HAP-1 (cell line): ENCODE data around the gene INVS.
"Not testable (repeated sequence)": the region's sequence is repeated elsewhere in the genome, so short reads cannot be mapped to it uniquely, and the experiment has no call there.

Source experiments
- DNase-seq, 2 experiments: peaks; one replicate each; pipeline ENCODE4 v3.0.0-alpha.2; 2016 to 2020; ENCODE audit warnings: low spot score in 2 of 2
- H3K27me3 ChIP-seq: fragments of 250-450 bp; sonication (Bioruptor Pico); 2 replicates; pipeline ENCODE4 v1.5.1; 2020; ENCODE audit warnings: low read depth, mild to moderate bottlenecking, moderate library complexity
- H3K36me3 ChIP-seq: fragments of 250-450 bp; sonication (Bioruptor Pico); replicated peaks from 2 replicates; pipeline ENCODE4 v1.5.1; 2020; ENCODE audit warnings: mild to moderate bottlenecking
- H3K4me1 ChIP-seq: fragments of 250-450 bp; sonication (Bioruptor Pico); 2 replicates; pipeline ENCODE4 v1.5.1; 2020; ENCODE audit warnings: mild to moderate bottlenecking
- H3K4me3 ChIP-seq: fragments of 250-450 bp; sonication (Bioruptor Pico); 2 replicates; pipeline ENCODE4 v1.5.1; 2020; ENCODE audit warnings: mild to moderate bottlenecking, moderate library complexity
- H3K9me3 ChIP-seq: fragments of 250-450 bp; sonication (Bioruptor Pico); 2 replicates; pipeline ENCODE4 v1.5.1; 2020; ENCODE audit warnings: mild to moderate bottlenecking, moderate library complexity
- in situ Hi-C: fragments of 300-500 bp; cut with MboI; formaldehyde crosslinking; loops from 3 replicates; pipeline ENCODE4 v1.14.3; 2020; ENCODE audit warnings: low sequenced_read_pairs, inconsistent platforms, mixed read lengths

The INVS gene, protein sequence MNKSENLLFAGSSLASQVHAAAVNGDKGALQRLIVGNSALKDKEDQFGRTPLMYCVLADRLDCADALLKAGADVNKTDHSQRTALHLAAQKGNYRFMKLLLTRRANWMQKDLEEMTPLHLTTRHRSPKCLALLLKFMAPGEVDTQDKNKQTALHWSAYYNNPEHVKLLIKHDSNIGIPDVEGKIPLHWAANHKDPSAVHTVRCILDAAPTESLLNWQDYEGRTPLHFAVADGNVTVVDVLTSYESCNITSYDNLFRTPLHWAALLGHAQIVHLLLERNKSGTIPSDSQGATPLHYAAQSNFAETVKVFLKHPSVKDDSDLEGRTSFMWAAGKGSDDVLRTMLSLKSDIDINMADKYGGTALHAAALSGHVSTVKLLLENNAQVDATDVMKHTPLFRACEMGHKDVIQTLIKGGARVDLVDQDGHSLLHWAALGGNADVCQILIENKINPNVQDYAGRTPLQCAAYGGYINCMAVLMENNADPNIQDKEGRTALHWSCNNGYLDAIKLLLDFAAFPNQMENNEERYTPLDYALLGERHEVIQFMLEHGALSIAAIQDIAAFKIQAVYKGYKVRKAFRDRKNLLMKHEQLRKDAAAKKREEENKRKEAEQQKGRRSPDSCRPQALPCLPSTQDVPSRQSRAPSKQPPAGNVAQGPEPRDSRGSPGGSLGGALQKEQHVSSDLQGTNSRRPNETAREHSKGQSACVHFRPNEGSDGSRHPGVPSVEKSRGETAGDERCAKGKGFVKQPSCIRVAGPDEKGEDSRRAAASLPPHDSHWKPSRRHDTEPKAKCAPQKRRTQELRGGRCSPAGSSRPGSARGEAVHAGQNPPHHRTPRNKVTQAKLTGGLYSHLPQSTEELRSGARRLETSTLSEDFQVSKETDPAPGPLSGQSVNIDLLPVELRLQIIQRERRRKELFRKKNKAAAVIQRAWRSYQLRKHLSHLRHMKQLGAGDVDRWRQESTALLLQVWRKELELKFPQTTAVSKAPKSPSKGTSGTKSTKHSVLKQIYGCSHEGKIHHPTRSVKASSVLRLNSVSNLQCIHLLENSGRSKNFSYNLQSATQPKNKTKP

DNA sequence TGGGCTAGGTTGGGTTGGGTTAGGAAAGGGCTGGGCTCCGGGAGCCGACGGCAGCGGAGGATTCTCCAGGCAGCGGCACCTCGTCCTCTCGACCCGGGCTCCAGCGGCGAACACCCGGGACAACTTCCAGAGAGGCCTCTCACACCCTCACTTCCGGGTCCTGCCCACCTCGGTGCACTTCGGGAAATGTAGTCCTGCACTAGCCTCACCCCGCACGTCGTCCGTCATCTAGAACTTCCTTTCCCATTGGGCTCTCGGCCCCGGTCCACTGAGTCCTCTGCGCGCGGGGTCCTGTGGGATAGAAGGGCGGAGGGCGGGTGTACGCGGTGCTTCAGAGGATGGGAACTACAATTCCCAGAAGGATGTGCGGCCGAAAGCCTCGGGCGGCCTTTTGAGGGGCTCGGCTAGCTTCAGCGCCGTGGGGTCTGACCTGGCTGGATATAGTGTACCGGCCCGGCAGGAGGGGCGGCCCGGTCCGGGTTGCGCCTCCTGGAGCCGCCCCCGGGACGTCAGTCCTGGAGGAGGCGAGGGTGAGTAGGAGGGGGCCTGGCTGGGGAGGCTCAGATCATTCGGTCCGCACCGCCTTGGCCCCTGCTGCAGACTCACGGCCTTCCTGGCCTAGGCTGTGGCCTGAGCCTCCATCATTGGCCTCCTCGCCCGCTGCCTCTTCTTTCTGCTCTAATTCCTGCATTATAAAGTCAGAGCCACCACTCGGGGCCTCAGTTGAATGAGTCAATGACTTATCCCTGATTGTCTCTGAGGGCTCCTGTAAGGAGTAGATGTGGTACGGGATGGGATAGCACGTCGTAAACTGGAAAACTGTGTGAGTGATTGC, at the start of gene INVS, which contains the start of gene ERP44:
TSS of gene INVS (plus strand) at position 357 of the 835 bp plus-strand sequence. CDS start 5,279 bp downstream, outside the sequence.
TSS of gene ERP44 (minus strand) at position 114 of the 835 bp plus-strand sequence. CDS start 160 bp downstream, outside the sequence.
- Histone ChIP-seq H3K4me1 (peaks cover 16% of the 10 kb centered on the region), H3K9me3 (no peaks in the 10 kb centered on the region), H3K27me3 (no peaks in the 10 kb centered on the region), H3K36me3 (peaks cover 4% of the 10 kb centered on the region), H3K4me3 (peak within 1 kb of the TSS; percentile 97)
- DNase-seq = peak; percentile 98 to 99
- in situ Hi-C loops = no loop called here

DNA sequence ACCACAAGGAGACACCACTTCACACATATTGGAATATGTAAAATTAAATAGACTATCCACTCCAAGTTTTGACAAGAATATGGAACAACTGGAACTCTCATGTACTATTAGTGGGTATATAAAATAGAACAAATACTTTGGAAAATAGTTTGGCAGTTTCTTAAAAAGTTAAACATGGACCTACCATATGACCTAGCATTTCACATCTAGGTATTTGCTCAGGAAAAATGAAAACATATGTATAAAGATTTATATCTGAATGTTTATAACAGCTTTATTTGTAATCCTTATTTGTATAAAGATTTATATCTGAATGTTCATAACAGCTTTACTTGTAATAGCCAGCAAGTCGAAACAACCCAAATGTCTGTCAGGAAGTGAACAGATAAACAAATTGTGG, 49.5 kb upstream of the INVS start:
- H3K9me3 ChIP-seq = no peaks in the 10 kb centered on the region
- DNase-seq = no peak
- H3K27me3 ChIP-seq = no peaks in the 10 kb centered on the region
- peaks cover 8% of the 10 kb centered on the region for H3K36me3 ChIP-seq
- H3K4me1 ChIP-seq = no peaks in the 10 kb centered on the region; the same call in 1 of the 2 replicates
- H3K4me3 ChIP-seq = no peak overlapping the region
- in situ Hi-C loops = no loop called here

DNA sequence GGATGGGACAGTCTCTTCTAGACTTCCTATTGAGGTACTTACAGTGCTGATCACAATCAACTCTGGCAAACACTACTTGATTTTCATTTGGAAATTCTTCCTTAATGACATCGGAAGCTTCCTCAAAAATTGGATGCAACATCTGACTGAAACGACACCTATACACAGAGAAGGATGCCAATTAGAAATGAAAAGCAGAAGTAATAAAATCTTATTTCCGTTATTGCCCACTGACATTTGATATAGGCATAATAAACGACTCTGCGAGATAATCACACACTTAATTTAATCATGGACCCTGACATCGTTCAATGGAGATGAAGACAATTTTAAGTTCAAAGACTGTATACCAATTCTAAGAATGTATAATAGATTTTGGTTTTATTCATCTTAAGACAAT, 46.7 kb upstream of the INVS start:
- Histone ChIP-seq H3K4me1 (no peaks in the 10 kb centered on the region), H3K9me3 (no peaks in the 10 kb centered on the region), H3K4me3 (no peak overlapping the region), H3K36me3 (peaks cover 8% of the 10 kb centered on the region), H3K27me3 (no peaks in the 10 kb centered on the region)
- in situ Hi-C loops = no loop called here
- no peak for DNase-seq

GRCh38 chr9:100056561-100056960, 42.5 kb upstream of the INVS start:
- in situ Hi-C loops = no loop called here
- H3K36me3 ChIP-seq = peaks cover 1% of the 10 kb centered on the region
- H3K27me3 ChIP-seq = no peaks in the 10 kb centered on the region
- no peak overlapping the region for H3K4me3 ChIP-seq
- DNase-seq = no peak
- no peaks in the 10 kb centered on the region for H3K4me1 ChIP-seq
- H3K9me3 ChIP-seq = no peaks in the 10 kb centered on the region

DNA sequence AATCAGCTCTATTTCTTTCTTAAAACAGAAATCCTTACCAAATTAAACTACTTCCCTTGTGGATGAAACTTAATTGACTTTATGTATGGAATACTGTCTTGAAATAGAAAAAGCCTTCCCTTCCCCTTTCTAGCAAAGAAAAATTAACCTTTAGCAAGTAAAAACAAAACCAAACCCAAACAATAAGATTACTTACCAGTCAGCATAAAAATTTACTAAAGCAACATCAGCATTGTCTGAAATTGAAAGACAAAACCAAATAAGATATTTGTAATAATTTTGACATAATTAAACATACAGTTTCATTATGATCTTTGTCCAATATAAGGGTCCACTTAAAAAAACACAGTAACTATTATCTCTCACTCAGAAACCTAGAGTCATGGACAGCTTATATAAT, 41.4 kb upstream of the INVS start:
- Histone ChIP-seq H3K9me3 (no peaks in the 10 kb centered on the region), H3K4me1 (no peaks in the 10 kb centered on the region), H3K36me3 (no peaks in the 10 kb centered on the region; the same call in 1 of the 2 replicates), H3K27me3 (no peaks in the 10 kb centered on the region), H3K4me3 (no peak overlapping the region)
- in situ Hi-C loops = no loop called here
- DNase-seq = no peak

GRCh38 chr9:100058699-100059579, 40.1 kb upstream of the INVS start:
- Histone ChIP-seq H3K9me3 (no peaks in the 10 kb centered on the region), H3K27me3 (no peaks in the 10 kb centered on the region), H3K4me3 (no peak overlapping the region), H3K36me3 (no peaks in the 10 kb centered on the region; the same call in 1 of the 2 replicates), H3K4me1 (0 out of 2 replicates have a peak, but pooled peaks cover 4% of the 10 kb centered on the region)
- in situ Hi-C loops = no loop called here
- DNase-seq = no peak

DNA sequence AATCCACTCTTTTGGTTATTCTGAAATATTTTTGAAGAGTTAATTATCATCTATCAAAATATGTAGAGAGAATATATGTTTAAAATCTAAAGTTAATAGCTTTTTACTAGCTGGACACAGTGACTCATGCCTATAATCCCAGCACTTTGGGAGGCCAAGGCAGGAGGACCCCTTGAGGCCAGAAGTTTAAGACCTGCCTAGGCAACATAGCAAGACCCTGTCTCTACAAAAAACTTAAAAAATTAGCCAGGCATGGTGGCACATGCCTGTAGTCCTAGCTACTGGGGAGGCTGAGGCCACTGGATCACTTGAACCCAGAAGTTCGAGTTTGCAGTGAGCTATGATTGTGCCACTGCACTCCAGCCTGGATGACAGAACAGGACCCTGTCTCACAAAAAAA, 36.4 kb upstream of the INVS start:
- H3K4me1 ChIP-seq, DNase-seq, H3K27me3 ChIP-seq, H3K36me3 ChIP-seq, in situ Hi-C loops, H3K9me3 ChIP-seq, H3K4me3 ChIP-seq: not testable (repeated sequence)

DNA sequence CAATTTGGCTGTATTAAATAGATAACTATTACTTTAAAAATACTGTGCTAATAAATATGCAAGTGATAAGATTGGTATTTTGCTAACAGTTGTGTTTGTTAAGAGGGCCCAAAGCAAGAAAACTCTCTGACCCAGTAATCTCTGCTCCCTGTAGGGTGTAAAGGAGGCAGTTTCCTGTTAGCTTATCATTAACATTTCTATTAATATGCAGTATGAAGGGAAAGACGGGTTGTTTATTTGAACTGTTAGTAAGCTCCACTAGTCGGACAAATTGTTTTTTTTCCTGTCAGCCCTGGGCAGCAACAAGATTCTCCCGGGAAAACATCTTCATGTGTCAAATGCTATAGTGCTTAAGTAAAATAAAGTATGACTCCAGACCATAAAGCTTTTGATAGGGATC, 35.9 kb upstream of the INVS start:
- no peaks in the 10 kb centered on the region for H3K36me3 ChIP-seq
- DNase-seq = peak in 1 of 2 experiments; percentile 25
- H3K27me3 ChIP-seq = no peaks in the 10 kb centered on the region
- peaks cover 8% of the 10 kb centered on the region for H3K4me1 ChIP-seq
- in situ Hi-C loops = no loop called here
- no peaks in the 10 kb centered on the region for H3K9me3 ChIP-seq
- no peak overlapping the region for H3K4me3 ChIP-seq

DNA sequence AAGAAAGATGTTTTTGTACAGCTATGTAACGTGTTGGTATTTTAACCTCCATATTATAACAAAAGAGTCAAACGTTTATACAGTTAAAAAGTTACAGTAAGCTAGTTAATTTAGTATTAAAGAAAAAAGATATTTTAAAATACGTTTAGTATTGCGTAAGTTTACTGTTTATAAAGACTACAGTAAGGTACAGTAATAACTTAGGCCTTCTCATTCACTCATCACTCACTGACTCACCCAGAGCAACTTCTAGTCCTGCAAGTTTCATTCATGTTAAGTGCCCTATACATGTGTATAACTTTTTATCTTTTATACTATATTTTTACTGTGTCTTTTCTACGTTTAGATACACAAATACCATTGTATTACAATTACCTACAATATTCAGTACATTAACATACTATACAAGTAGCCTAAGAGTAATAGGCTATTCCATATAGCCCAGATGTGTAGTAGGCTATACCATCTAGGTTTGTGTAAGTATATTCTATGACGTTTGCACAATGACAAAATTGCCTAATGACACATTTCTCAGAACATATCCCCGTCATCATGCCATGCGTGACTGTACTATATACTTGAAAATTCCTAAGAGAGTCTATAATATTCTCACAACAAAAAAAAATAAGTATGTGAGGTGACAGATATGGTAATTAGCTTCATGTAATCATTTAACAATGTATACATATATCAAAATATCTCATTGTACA, 34.0 kb upstream of the INVS start:
- no peak for DNase-seq
- Histone ChIP-seq H3K36me3 (no peaks in the 10 kb centered on the region), H3K9me3 (no peaks in the 10 kb centered on the region), H3K4me1 (peaks cover 8% of the 10 kb centered on the region), H3K4me3 (no peak overlapping the region), H3K27me3 (no peaks in the 10 kb centered on the region)
- in situ Hi-C loops = no loop called here

DNA sequence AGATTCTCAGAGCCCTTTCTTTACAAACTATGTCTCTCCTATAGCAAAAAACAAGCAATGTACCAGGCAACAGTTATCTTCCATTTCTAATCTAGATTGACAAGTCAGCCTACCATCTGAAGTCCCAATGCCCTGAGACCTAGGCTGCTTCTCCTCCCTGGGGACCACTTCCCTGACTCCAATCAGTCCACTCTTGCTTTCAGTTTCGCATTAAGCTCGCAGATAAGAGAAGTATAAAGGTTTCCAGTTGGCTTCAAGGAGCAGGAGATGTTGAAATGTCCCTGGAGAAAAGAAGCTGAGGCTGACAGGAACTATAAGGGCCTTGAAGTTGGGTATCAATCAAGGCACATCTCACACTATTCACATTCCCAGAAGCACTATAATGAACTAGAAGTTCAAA, 32.5 kb upstream of the INVS start:
- in situ Hi-C loops = no loop called here
- Histone ChIP-seq H3K4me1 (peaks cover 8% of the 10 kb centered on the region), H3K36me3 (no peaks in the 10 kb centered on the region), H3K27me3 (no peaks in the 10 kb centered on the region), H3K4me3 (no peak overlapping the region), H3K9me3 (no peaks in the 10 kb centered on the region)
- DNase-seq = no peak

DNA sequence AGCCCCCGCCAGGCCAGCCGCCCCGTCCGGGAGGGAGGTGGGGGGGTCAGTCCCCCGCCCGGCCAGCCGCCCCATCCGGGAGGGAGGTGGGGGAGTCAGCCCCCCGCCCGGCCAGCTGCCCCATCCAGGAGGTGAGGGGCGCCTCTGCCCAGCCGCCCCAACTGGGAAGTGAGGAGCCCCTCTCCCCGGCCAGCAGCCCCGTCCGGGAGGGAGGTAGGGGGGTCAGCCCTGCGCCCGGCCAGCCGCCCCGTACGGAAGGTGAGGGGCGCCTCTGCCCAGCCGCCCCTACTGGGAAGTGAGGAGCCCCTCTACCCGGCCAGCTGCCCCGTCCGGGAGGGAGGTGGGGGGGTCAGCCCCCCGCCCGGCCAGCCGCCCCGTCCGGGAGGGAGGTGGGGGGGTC, 31.1 kb upstream of the INVS start:
- H3K27me3 ChIP-seq, DNase-seq, in situ Hi-C loops, H3K4me1 ChIP-seq, H3K9me3 ChIP-seq, H3K4me3 ChIP-seq, H3K36me3 ChIP-seq: not testable (repeated sequence)

DNA sequence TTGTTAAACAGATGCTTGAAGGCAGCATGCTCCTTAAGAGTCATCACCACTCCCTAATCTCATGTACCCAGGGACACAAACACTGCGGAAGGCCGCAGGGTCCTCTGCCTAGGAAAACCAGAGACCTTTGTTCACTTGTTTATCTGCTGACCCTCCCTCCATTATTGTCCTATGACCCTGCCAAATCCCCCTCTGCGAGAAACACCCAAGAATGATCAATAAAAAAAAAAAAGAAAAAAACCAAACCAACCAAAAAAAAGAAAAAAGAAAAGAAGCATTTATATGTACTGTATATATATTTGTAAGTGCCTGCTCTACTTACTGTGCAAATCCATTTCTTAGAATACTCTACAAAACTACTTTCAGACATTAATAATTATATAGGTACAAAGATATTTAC, 30.0 kb upstream of the INVS start:
- H3K27me3 ChIP-seq, H3K4me1 ChIP-seq, H3K9me3 ChIP-seq, in situ Hi-C loops, H3K36me3 ChIP-seq, DNase-seq, H3K4me3 ChIP-seq: not testable (repeated sequence)
